Pancreas (tissue), 10 donors: ENCODE measurements around the gene RHBDL1. TPM values are rescaled to one million over a fixed set of nuclear protein-coding genes. Genes with fewer than 3 reads are reported as not detected.
A peak's percentile ranks its signal among the peaks of the same experiment; 100 is the strongest.
"Not testable (repeated sequence)": the region's sequence is repeated elsewhere in the genome, so short reads cannot be mapped to it uniquely, and the experiment has no call there.

Source experiments
- ATAC-seq, 4 donors: fragments of 200-7000 bp; cut with Tn5 transposase; one replicate each; pipeline versions ENCODE4 v1.8.0 to v1.9.1; 2020; ENCODE audit warnings: mild to moderate bottlenecking in 4 of 4, moderate library complexity in 4 of 4
- DNase-seq, 6 donors: peaks; one replicate each; pipeline ENCODE4 v3.0.0-alpha.2; 2020
- FAIRE-seq: peaks from 2 replicates; lab custom pipeline; 2012; peaks lifted over from hg19 to GRCh38; lab: Jason Lieb, UNC
- H3K27ac ChIP-seq, 4 donors: fragments of 200-600 bp; sonication (generic); 1 replicate in 3 of 4; 2 replicates in 1 of 4; pipeline versions ENCODE4 v1.5.0 to v1.8.0; 2020
- H3K27me3 ChIP-seq, 4 donors: fragments of 200-600 bp; one replicate each; pipeline ENCODE4 v1.8.0; 2021
- H3K36me3 ChIP-seq, 3 donors: fragments of 200-600 bp; sonication (generic) in 1 of 3; one replicate each; pipeline versions ENCODE4 v1.5.0 to v1.8.0; 2020 to 2021
- H3K4me1 ChIP-seq, 3 donors: fragments of 200-600 bp; one replicate each; pipeline ENCODE4 v1.8.0; 2021
- H3K4me3 ChIP-seq, 4 donors: fragments of 200-600 bp; sonication (generic) in 2 of 4; one replicate each; pipeline versions ENCODE4 v1.5.0 to v1.8.0; 2020 to 2021
- H3K9me3 ChIP-seq, 4 donors: fragments of 200-600 bp; one replicate each; pipeline ENCODE4 v1.8.0; 2021
- WGBS, 2 donors: extraction: QIAGEN DNeasy Blood & Tissue Kit; methylation state at CpG; one replicate each; pipeline ENCODE4 v1.1.7; 2013; 5-methylcytosine and 5-hydroxymethylcytosine counted together
- intact Hi-C, 3 donors: fragments of 100-400 bp; cut with DNase I; formaldehyde crosslinking; loops; one replicate each; pipeline versions ENCODE4 v1.11.1 to v1.14.2; 2022
- polyA plus RNA-seq, 2 donors: library from polyadenylated mRNA; stranded (reverse); fragments of 200-250 nt; gene quantifications; one replicate each; pipeline ENCODE4 v1.2.3, GENCODE V29; 2013
- total RNA-seq, 6 donors: library from RNA; stranded (reverse); fragmentation: NEBNext Ultra II Directional in 4 of 6; extraction: Animal tissue kit (Norgen Biotek cat#: 25700) in 4 of 6; gene quantifications; one replicate each; pipeline versions ENCODE4 v1.2.1 to v1.2.4, GENCODE V29; 2021 to 2023
- TF ChIP-seq, protein P1 (sequence below), 4 donors: fragments of 200-600 bp; sonication (generic) in 3 of 4; IDR thresholded peaks; one replicate each; pipeline versions ENCODE4 v1.5.0 to v1.8.0; 2021; ENCODE audit warnings: antibody characterized with exemption in 4 of 4
- donor health status: healthy with polysubstance abuse.
- donor health status: DM: no; HTN: no; CAD: no; lungs with moderate emphysema.
- donor health status: DM: no; HTN: no; CAD: no.
- donor health status: control.
- donor health status: control.
- donor health status: Bipolar disorder and iron deficiency.
- donor health status: DM: yes; HTN: yes; CAD: no.
- donor health status: DM: no; HTN: no; CAD: no.
- donor health status: DM: no; HTN: no; CAD: no.
- donor health status: DM: yes; HTN: yes; CAD: no.

The RHBDL1 gene
- total and polyA plus RNA-seq, 8 donors, result 0.28 to 5.1 (median 0.98) TPM

DNA sequence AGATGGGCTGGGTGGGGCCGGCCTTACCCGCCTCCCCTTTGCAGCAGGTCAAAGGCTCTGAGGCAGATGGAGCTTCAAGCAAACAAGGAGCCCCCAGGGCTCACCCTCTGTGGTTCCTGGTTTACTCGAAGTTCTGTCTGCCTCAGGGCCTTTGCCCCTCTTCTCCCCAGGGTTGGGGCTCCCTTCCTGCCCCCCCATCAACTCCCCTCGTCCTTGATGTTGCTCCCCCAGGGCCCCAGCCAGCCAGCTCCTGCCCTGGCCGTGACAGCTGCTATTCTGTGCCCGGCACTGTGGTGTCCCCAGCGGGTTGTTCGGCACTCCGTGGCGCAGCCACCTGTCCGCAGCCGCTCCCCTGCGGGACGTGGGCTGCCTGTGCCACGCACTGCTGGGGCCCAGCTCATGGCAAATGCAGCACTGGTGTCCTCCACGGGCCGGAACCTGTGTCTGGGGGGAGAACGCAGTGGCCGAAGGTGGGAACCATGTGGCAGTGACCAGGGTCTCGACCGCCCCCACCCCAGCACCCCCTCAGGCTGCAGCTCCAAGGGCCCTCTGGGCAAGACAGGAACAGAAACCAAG lies 35.1 kb downstream of the RHBDL1 start:
- FAIRE-seq, result no peak
- intact Hi-C loops, result loop anchor here in 2 of 3 donors (5.0 to 10.0 kb wide), 2 partner anchors 344 to 347 kb away; no protein-coding TSS in a partner anchor
- peaks cover 0 to 16% (median 0%) of the 10 kb centered on the region in 4 donors for H3K27me3 ChIP-seq
- ATAC-seq, result no peak
- no peak overlapping the region for H3K27ac ChIP-seq
- no peak overlapping the region for H3K4me3 ChIP-seq
- 44 to 55% methylated on average over 21 of the region's 21 CpGs for WGBS, 2 donors
- peaks cover 0 to 4% (median 0%) of the 10 kb centered on the region in 3 donors for H3K4me1 ChIP-seq
- TF ChIP-seq, protein P1, sequence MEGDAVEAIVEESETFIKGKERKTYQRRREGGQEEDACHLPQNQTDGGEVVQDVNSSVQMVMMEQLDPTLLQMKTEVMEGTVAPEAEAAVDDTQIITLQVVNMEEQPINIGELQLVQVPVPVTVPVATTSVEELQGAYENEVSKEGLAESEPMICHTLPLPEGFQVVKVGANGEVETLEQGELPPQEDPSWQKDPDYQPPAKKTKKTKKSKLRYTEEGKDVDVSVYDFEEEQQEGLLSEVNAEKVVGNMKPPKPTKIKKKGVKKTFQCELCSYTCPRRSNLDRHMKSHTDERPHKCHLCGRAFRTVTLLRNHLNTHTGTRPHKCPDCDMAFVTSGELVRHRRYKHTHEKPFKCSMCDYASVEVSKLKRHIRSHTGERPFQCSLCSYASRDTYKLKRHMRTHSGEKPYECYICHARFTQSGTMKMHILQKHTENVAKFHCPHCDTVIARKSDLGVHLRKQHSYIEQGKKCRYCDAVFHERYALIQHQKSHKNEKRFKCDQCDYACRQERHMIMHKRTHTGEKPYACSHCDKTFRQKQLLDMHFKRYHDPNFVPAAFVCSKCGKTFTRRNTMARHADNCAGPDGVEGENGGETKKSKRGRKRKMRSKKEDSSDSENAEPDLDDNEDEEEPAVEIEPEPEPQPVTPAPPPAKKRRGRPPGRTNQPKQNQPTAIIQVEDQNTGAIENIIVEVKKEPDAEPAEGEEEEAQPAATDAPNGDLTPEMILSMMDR (IDR thresholded peaks at IDR 0.05), result no peak
- no peaks in the 10 kb centered on the region for H3K9me3 ChIP-seq
- H3K36me3 ChIP-seq, result no peaks in the 10 kb centered on the region
- no peak for DNase-seq

- Histone ChIP-seq H3K4me3 (no peak overlapping the region), H3K36me3 (no peaks in the 10 kb centered on the region), H3K4me1 (peaks cover 0 to 7% (median 4%) of the 10 kb centered on the region in 3 donors), H3K9me3 (no peaks in the 10 kb centered on the region), H3K27me3 (peaks cover 0 to 16% (median 0%) of the 10 kb centered on the region in 4 donors), H3K27ac (no peak overlapping the region)
- WGBS, 2 donors, result 47 to 54% methylated on average over 12 of the region's 12 CpGs
- no peak for FAIRE-seq
- intact Hi-C loops, result loop anchor here in 2 of 3 donors (5.0 to 10.0 kb wide), 2 partner anchors 344 to 346 kb away; no protein-coding TSS in a partner anchor
- ATAC-seq, result no peak
- TF ChIP-seq, protein P1 (IDR thresholded peaks at IDR 0.05), result no peak
- DNase-seq, result no peak
Observed at GRCh38 chr16:711084-711483, 35.6 kb downstream of the RHBDL1 start.

- Histone ChIP-seq H3K9me3 (no peaks in the 10 kb centered on the region), H3K27me3 (peaks cover 0 to 16% (median 0%) of the 10 kb centered on the region in 4 donors), H3K36me3 (no peaks in the 10 kb centered on the region), H3K27ac (no peak overlapping the region), H3K4me3 (no peak overlapping the region), H3K4me1 (peaks cover 0 to 13% (median 10%) of the 10 kb centered on the region in 3 donors)
- ATAC-seq (peak; percentile 49 to 74 (median 64)), DNase-seq (peak in 5 of 6 donors; percentile 66 to 96 (median 80)), FAIRE-seq (no peak)
- TF ChIP-seq, protein P1 (IDR thresholded peaks at IDR 0.05), result peak; percentile 92 to 97 (median 95)
- intact Hi-C loops, result loop anchor here in 2 of 3 donors (5.0 to 10.0 kb wide), 2 partner anchors 343 to 346 kb away; no protein-coding TSS in a partner anchor
- 8 to 10% methylated on average over 25 of the region's 25 CpGs for WGBS, 2 donors
Observed at GRCh38 chr16:711548-712320, 36.3 kb downstream of the RHBDL1 start.

GRCh38 chr16:712740-713250 lies 37.3 kb downstream of the RHBDL1 start:
- WGBS, 2 donors, result 45 to 46% methylated on average over 13 of the region's 13 CpGs
- intact Hi-C loops, result loop anchor here in 2 of 3 donors (5.0 to 10.0 kb wide), 2 partner anchors 342 to 345 kb away; no protein-coding TSS in a partner anchor
- H3K27ac ChIP-seq, FAIRE-seq, ATAC-seq, H3K9me3 ChIP-seq, H3K36me3 ChIP-seq, H3K4me3 ChIP-seq: not testable (repeated sequence)
- H3K4me1 ChIP-seq, result peaks cover 0 to 13% (median 10%) of the 10 kb centered on the region in 3 donors
- TF ChIP-seq, protein P1 (IDR thresholded peaks at IDR 0.05), result peak in 1 of 4 donors; percentile 8
- DNase-seq, result peak in 1 of 6 donors; percentile 40
- peaks cover 0 to 16% (median 0%) of the 10 kb centered on the region in 4 donors for H3K27me3 ChIP-seq
